GM19351 (cell line): ENCODE data around the gene TSPAN16.
"Not testable (repeated sequence)": the region's sequence is repeated elsewhere in the genome, so short reads cannot be mapped to it uniquely, and the experiment has no call there.

Source experiments
- ATAC-seq: cut with Tn5 transposase; IDR thresholded peaks from one replicate; pipeline ENCODE4 v1.9.1; 2021; ENCODE audit warnings: mild to moderate bottlenecking, moderate library complexity; ENCODE audit not compliant: unreplicated experiment

The TSPAN16 gene

DNA sequence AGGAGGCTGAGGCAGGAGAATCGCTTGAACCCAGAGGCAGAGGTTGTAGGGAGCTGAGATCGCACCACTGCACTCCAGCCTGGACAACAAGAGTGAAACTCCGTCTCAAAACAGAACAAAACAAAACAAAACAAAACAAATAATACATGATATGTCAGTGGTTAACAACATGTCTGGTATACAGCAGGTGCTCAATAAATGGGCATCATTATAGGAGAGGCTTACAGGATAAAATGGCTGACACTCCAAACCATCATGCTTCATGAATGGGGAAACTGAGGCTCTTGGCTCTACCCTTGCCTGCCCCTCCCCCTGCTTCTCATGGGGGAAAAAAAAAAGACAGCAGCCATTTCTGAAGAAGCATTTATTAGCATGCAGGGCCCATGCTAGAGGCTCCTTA, 46.5 kb downstream of the TSPAN16 start:
- ATAC-seq = no peak

DNA sequence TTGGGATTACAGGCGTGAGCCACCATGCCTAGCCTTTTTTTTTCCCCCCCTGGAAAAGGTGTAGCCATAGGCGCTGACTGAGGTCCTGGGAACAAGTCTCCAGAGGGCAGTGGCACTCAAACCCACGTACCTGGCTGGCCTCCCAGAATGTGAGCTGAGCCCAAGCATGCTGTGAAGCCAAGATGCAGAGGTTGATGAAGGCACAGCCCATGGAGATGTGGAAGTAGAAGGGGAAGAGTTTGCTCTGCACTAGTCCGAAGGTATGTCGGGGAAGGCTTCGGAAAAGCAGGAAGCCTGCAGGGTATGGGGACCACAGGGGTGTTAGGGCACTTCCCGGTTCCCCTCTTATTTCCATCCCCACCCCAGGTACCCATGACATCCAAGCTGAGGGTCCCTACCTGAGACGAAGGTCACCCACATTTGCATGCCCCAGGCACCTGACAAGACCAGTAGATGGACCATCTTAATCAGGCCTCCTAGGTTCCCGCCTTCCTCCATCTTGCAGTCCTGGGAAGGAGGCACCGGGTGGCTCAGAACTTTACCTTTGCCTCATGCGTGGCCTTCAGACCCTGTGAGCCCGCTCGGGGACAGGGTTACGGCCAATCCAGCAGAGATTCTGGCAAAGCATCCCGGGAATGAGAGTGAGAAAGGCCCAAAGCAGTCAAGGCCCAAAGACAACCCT, 49.3 kb downstream of the TSPAN16 start:
- no peak for ATAC-seq

DNA sequence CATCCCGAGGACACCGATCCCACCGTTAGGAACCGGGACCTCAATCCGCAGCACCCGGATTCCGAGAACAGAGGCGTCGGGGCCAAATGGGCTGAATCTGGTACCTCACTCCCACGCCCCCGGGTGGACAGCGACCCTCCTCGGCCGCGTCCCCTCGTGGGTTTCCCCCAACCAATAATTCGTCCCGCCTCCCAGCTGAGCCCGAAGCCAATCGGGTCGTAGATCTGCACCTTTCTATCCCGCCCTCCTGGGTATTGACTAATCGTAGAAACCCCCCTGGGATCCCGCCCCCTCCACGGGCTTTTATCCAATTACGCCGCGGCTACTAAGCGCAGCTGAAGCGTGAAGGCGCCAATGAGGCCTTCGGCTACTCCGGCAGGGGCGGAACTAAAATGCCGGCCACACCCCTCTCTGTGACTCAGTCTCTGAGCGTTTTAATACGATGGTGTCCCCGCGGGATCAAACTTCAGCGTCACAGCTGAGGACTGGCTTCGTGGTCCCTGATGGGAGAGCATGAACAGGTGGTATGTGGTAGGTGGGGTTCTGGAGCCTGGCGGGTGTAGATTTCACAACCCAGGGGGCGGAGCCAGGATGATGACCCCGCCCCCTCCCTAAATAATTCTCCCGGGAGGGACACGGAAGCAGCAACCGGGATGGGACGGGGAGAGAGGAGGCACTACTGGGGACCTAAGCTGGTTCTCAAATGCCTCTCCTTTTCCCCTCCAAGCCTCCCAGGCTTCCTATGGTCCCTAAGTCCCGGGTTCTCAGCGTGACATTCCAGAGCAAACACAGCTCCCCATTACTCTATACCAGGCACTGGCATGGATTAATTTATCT, 50.4 kb downstream of the TSPAN16 start, which contains the start of the genes CCDC159 and TMEM205:
TSS of gene CCDC159 (plus strand) at position 416 of the 837 bp plus-strand sequence. CDS start at position 504, 88 bp downstream.
TSS of gene TMEM205 (minus strand) at position 165 of the 837 bp plus-strand sequence. CDS start 649 bp downstream, outside the sequence.
- peak; percentile 90 for ATAC-seq

DNA sequence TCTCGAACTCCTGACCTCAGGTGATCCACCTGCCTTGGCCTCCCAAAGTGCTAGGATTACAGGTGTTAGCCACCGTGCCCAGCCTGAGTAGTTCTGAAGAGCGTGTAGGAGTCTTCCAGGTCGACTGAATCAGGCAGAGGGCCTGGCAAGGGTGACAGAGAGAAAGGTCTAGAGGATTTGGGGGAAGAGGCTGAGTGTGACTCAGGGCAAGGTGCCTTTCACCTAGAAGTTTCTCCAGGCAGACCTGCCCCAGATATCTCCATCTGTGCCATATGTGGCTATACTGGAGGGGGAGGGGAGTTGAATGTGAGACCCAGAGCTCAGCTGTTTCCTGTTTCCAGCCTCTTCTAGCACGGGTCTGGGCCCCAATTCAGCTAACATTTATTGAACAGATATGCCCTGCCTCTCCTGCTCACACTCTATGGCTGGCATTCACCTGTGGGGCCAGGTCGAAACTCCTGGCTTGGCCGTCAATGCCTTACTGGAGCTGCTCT, 51.6 kb downstream of the TSPAN16 start:
- ATAC-seq = no peak

DNA sequence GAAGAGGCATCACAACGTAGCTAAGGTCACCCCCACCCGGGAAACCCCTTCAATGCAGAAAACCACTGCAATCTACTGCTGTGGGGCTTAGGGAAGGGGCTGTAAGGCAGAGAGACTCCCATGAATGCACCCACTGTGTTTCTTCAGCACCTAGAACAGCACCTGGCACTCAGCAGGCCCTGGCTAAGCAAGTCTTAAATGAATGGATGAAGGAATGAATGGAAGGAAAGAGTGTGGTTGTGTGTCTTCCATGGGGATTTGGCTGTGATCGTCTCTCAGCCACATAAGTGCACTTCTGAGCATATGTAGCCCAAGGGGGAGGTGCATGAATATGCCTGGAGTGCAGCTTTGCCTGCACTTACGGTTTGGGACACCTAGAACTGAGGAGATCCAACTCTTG, 53.2 kb downstream of the TSPAN16 start:
- ATAC-seq = no peak

DNA sequence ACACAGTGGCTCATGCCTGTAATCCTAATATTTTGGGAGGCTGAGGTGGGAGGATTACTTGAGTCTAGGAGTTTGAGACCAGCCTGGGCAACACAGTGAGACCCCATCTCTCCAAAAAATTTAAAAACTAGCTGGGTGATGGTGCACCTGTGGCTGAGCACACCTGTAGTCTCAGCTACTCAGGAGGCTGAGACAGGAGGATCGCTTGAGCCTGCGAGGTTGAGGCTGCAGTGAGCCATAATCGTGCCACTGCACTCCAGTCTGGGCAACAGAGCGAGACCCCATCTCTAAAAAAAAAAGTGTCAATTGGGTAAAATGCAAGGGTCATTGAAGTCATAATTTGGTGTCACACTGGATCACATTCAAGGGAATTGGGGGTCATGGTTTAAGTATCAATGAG, 58.1 kb downstream of the TSPAN16 start:
- not testable (repeated sequence) for ATAC-seq

DNA sequence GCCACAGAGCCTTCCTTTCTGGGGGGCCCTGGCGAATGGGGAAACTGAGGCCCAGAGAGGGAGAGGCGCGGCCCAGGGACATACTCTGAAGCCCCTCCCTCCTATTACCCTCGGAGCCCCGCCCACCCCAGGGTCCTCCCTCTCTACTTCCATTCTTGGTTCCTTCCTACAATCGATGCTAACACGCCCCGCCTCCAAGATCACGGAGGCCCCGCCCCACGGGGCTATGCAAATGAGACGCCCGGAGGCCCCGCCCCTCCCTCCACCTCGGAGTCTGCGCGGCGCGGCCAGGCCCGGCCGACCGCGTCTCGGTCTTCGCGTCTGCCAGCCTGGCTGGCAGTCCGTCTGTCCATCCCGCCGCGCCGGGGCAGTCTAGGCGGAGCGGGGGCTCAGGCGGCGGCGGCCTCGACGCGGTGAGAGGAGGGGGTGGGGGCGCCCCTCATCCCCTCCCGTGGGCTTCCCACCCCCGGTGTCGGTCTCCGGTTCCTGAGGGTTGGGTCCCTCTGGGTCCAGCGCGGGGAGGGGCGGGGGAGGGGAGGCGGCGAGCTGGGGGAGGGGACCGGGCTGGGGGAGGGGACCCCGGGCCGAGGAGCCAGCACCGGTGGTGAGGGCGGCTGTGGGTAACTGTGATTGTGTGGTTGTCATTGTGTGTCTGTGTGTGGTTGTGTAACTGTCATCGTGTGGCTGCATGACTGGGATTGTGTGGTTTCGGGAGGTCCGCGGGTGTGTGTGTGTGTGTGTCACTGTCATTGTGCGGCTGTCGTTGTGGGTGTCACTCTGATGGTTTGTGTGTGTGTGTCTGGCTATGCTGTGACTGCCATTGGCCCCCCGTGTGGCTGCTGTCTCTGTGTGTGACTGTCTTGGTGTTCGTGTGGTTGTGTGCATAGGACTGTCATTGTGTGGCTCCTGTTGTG, 59.5 kb downstream of the TSPAN16 start, which contains the start of gene PLPPR2:
TSS of gene PLPPR2 (plus strand) at position 273 of the 914 bp plus-strand sequence. CDS start 2,242 bp downstream, outside the sequence.
- no peak for ATAC-seq

DNA sequence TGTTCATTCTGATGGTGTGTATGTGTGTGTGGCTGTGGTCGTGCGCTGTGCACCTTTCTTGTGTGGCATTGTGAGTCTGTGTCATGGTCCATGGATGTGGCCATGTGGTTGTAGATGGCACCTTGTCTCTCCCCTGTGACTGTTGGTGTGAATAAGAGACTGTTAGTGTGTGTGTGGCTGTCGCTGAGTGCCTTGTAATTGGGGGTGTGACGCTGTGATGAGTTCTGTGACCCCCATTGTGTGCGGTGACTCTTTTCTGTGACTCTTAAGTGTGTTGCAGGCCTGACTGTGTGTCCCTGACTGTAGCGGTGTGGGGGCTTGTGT, 60.1 kb downstream of the TSPAN16 start:
- ATAC-seq = no peak

DNA sequence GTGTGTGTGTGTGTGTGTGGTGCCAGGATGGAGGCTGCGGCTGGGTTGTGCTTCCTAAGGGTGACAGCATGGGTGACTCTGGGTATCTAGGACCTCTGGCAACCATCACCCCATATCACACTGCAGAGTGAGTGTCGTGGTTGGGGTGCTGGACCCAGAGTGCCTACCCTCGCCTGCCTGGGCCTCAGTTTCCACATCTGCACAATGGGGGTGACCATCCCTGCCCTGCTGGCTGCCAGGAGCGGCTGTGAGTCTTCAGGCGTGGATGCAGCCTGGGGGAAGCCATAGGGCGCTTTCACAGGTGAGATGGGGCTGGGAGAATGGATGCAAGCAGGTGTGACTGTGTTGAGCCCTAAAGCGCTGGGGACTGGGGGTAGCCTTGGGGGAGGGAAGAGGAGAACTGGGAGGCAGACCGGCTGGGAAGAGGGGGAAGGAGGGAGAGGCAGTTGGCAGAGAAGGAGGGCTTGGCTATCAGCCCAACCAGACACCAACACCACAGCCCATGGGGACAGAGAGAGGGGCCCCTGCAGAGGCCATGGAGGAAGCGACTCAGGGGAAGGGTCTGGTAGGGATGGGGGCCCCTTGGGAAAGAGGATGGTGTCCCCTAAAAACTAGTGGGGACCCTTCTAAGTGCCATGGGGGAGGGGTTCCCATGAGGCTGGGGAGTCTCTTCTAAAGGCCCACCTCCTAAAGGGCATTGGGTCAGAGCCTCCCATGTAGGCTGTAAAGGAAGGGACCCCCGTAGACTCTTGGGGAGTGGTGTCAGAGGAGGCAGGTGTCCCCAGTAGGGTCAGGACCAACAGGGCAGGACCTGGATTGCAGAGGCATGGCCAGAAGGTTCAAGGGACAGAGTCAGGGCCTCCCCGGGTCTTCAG, 61.0 kb downstream of the TSPAN16 start:
- ATAC-seq = no peak

DNA sequence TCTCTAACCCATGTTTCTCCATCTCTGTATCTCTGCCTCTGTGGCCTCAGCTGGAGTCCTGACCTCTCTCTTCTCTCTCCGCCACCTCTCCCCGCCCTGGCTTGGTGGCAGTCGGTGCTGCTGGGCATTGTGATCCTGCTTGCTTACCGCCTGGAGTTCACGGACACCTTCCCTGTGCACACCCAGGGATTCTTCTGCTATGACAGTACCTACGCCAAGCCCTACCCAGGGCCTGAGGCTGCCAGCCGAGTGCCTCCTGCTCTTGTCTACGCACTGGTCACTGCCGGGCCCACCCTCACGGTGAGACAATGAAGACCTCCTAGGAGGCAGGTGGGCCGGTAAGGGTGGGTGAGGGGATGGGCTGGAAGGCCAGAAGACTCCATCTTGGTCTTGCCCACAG, 63.5 kb downstream of the TSPAN16 start:
- no peak for ATAC-seq

DNA sequence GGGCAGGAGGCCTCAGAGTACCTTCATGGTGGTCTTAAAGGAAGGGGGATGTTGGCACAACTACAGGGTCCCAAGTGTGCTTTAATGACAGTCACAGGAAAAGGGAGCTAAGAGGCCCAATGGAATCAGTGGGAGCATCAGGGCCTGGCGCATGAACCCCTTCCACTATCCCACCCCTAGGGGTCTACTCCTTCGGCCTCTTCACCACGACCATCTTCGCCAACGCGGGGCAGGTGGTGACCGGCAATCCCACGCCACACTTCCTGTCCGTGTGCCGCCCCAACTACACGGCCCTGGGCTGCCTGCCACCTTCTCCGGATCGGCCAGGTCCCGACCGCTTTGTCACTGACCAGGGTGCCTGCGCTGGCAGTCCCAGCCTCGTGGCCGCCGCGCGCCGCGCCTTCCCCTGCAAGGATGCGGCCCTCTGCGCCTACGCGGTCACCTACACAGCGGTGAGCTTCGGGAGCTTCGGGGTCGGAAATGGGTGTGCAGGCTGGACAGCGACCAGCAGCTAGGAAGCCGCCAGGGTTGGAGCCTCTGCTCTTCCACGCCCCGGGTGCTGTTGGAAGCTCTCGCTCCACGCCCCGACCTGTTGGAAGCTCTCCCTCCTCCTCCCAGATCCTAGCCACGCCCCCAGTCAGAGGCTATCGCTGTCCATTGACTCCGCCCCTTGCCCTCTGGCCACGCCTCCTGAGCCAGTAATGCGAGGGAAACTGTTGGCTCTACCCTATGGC, 65.2 kb downstream of the TSPAN16 start:
- no peak for ATAC-seq

DNA sequence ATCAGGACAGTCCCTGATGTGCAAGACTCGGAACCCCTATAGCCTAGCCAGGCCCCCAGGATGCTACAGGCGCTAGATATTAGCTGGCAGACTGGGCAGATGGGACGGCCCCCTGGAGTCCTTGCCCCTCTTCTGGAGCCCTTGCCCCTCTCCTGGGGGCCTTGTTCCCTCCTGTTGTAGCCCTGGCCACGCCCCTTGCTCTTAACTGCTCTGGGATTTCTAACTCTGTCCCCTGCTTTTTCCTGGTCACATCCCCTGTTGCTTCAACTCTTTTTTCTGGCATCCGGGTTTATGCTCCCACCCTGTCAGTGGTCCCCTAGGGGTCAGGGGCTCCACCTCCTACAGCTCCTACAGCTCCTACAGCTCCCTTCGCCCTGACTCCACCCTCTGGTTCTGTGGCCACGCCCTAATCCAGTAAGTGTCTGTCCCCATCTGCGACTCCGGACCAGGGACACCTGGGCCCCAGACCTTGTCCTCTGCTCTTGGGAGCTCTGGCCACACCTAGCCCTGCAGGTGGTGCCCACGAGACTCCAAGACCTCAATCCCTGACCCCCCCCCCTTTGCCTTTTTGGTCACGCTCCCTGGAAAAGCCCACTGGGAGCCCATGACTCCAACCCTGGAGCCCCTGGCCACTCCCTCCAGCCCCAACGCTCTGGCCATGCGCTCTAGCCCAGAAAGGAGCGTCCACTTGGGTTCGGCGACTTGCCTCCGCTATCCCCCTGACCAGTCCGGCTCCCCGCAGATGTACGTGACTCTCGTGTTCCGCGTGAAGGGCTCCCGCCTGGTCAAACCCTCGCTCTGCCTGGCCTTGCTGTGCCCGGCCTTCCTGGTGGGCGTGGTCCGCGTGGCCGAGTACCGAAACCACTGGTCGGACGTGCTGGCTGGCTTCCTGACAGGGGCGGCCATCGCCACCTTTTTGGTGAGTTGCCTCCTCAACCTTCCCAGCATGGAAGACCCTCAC, 66.1 kb downstream of the TSPAN16 start:
- no peak for ATAC-seq

DNA sequence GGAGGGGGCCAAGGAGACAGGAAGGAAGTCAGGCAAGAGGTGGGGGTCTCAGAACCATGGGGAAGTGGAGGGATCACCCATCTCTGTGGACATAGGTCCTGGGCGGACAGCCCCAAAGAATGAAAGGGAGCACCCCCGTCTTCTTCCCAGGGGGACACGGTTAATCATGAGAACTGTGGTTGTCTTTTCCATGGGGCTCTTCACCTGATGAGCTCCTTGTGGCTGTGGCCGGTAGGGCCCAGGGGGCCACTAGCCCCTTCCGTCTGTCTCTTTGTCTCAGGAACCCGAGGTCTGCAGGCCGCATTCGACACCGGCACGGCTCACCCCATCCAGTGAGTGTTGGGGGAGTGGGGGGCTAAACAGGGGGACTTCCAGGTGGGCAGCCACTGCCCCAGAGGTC, 67.9 kb downstream of the TSPAN16 start:
- no peak for ATAC-seq

DNA sequence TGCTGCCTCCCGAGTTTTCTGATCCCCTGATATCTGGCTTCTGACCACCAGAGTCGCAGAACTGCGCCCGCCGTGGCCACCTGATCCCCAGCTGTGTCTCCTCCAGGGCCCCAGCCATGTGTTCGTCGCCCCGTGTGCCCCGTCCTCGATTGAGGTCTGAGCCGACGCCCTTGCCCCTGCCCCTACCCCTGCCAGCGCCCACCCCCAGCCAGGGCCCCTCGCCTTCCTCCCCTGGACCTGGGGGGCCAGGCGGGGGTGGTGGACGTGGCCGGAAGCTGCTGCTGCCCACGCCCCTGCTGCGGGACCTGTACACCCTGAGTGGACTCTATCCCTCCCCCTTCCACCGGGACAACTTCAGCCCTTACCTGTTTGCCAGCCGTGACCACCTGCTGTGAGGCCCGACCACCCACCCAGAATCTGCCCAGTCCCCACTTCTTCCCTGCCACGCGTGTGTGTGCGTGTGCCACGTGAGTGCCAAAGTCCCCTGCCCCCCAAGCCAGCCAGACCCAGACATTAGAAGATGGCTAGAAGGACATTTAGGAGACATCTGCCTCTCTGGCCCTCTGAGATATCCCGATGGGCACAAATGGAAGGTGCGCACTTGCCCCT, 68.4 kb downstream of the TSPAN16 start:
- no peak for ATAC-seq

DNA sequence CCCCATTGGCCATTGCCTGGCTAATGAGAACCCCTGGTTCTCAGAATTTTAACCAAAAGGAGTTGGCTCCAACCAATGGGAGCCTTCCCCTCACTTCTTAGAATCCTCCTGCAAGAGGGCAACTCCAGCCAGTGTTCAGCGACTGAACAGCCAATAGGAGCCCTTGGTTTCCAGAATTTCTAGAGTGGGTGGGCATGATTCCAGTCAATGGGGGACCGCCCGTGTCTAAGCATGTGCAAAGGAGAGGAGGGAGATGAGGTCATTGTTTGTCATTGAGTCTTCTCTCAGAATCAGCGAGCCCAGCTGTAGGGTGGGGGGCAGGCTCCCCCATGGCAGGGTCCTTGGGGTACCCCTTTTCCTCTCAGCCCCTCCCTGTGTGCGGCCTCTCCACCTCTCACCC, 69.0 kb downstream of the TSPAN16 start:
- no peak for ATAC-seq
